HG03432 (cell line): ENCODE results near the gene PIH1D2.
"Not testable (repeated sequence)": the region's sequence is repeated elsewhere in the genome, so short reads cannot be mapped to it uniquely, and the experiment has no call there.

Experiments
- ATAC-seq: cut with Tn5 transposase; IDR thresholded peaks from one replicate; pipeline ENCODE4 v1.9.1; 2021; ENCODE audit warnings: mild to moderate bottlenecking, moderate library complexity; ENCODE audit not compliant: unreplicated experiment

PIH1D2 gene

GRCh38 chr11:112057170-112057569, 16.6 kb downstream of the PIH1D2 start:
- ATAC-seq = no peak

- ATAC-seq = no peak
Measured at GRCh38 chr11:112051768-112052167, 22.0 kb downstream of the PIH1D2 start.

DNA sequence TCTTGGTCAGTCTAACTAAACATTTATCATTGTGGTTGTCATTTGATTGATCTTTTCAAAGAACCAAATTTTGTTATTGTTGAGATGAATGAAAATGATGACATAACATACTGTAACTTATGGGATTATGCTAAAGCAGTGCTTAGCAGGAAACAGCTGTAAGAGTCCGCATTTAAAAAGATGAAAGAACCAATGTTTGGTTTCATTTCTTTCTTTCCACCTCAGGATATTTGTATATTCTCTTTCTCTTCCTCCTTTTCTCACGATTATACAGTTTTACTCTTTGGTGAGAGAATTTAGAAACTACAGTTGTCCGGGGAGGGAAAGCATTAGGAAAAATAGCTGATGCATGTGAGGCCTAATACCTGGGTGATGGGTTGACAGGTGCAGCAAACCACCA, 23.1 kb downstream of the PIH1D2 start:
- ATAC-seq = peak; percentile 81

- no peak for ATAC-seq
Measured at GRCh38 chr11:112049777-112050176, 24.0 kb downstream of the PIH1D2 start.

GRCh38 chr11:112048256-112048655, 25.6 kb downstream of the PIH1D2 start:
- ATAC-seq = not testable (repeated sequence)

GRCh38 chr11:112046647-112047046, 27.2 kb downstream of the PIH1D2 start:
- ATAC-seq = not testable (repeated sequence)

DNA sequence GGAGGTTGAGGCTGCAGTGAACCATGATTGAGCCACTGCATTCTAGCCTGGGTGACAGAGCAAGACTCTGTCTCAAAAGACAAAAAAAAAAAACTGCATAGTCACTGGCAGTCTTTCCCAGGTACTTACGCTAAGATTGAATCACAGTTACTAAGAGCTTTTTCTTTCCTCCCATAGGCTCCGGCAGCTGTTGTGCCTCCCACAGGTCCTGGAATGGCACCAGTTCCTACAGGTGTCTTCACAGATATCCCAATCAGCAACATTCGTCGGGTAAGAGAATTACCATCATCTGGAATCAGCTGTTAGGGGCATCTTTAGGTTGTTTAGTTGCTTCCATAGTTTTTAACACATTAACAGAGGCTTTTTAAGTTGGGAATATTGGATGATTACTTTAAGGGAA, 28.9 kb downstream of the PIH1D2 start:
- ATAC-seq = no peak

- no peak for ATAC-seq
Measured at GRCh38 chr11:112042961-112043304, 30.9 kb downstream of the PIH1D2 start.

DNA sequence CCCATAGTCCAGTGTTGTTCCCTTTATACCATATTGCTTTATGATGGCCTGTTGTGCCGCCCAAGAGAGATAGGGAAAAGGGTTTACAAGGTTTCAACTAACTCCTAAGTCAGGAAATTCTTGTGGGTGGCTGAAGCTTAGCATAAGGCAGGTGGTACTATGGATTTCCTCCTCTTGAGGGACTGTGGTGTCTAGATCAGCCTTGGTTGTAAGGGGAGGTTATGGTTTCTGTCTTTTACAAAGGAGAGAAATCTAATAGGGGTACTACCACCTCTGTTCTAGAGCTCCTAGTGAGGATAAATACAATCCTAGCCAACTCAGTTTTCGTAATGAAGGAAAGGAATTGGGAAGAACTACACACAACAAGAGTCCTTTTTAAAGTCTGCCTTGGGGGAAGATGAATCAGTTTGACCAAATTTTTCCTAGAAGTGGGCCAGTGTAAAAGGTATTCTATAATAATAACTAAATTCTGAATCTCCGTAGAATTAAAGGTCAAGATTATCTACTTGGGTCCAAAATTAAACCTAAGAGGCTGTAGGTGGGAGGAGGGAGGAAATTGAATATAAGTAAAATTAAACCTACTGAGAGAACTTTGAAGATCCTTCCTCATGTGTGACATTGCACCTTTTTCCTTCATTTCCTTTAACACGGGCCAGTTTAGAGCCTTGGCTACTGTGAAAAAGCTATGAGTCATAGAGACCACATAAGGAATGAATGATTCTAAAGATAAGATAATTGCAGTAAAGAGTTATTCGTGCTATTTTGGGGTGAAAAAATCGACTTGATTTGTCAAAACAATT, 31.5 kb downstream of the PIH1D2 start:
- ATAC-seq = no peak

- no peak for ATAC-seq
Measured at GRCh38 chr11:112037527-112037926, 36.3 kb downstream of the PIH1D2 start.

DNA sequence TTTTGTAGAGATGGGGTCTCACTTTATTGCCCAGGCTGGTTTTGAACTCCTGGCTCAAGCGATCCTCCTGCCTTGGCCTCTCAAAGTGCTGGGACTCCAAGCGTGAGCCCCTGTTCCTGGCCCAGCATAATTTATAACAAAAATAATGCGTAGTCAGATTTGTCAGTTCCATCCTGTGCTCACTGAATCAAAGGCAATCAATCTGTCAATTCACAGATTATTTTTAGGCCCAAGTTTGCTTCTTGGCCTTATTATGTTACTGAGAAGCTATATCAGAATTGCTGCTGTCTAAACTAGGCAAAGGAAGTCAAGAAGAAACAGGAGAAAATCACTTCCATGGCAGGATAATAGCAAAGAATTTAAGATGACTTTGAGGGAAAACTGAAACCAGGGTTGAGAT, 39.9 kb downstream of the PIH1D2 start:
- no peak for ATAC-seq

GRCh38 chr11:112029460-112029859, 44.4 kb downstream of the PIH1D2 start:
- ATAC-seq = no peak

- ATAC-seq = not testable (repeated sequence)
Measured at GRCh38 chr11:112026784-112027410, 46.9 kb downstream of the PIH1D2 start.

DNA sequence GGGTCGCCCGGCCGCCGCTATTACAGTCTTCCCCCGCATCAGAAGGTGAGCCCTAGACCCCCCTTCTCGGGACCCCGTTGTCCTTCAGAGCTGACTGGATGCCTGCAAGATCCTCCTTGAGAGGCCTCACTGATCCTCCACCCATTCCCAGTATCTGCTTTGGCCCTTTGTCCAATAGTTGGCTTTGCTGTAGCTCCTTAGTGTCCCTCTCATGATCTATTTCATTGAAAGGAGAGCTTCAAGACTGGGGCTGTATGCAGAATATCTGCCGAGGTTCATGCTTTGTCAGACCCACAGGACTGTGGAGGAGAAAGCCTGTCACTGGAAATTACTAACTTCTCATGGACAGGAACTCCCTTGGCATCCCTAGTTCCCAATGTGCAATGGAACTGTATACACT, 48.1 kb downstream of the PIH1D2 start:
- ATAC-seq = no peak

DNA sequence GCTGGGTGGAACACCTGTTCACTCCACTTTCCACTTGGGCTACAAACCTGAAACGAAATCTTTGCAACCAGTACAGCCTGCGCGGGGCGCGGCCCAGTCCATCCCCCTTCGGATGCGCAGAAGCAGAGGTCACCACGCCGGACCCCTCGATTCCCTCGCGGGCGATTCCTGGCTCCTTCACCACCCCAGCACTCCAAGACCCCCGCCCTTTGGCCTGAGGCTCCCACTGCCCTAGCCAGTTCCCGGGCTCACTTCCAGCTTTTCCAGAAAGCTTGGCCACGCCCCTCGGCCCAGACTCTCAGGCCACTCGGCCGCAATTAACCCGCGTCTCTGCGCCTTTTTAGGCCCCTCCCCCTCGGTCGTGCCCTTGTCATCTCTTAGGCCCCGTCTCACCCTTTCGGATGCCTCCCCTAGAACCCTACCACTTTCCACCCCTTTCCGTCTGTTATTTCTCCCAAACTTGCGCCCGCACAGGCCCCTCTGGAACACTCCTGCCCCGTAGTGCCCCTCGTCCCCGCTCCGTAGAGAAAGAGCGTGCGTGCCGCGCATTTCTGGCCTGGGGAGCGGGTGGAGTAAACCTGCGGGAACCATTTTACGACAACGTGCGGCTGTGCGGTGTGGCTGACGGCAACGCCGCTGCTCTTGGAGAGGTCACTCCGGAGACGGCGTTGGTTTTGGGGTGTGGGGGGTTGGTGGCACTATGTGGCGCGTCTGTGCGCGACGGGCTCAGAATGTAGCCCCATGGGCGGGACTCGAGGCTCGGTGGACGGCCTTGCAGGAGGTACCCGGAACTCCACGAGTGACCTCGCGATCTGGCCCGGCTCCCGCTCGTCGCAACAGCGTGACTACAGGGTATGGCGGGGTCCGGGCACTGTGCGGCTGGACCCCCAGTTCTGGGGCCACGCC, 48.8 kb downstream of the PIH1D2 start, which contains the start of gene DLAT:
DLAT (plus strand) TSS at position 636 of the 906 bp plus-strand sequence; CDS start at position 701, 65 bp downstream.
- ATAC-seq = peak; percentile 85

DNA sequence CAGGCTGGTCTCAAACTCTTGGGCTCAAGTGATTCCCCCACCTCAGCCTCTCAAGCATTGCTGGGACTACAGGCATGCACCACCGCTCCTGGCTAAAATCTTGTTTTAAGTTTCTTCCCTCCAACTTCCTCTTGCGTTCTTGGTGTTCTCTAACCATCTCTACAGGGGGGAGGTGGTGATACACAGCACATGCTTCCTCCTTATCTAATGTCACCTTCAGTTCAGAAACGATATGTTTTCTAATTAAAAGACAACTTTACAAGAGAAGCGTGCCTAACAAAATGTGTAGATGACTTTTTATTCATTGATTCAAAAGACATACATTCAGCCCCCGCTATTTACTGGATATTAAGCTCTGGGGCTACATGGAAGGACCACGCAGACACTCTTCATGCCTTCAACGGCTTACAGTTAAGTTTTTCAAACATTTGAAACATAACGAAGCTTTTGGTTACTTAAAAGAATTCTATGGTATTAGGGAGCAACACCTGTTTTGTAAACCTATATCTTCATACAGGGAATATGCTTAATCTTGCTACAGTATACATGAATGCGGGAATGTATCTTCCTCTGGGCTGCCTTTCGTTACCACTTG, 49.5 kb downstream of the PIH1D2 start:
- peak; percentile 35 for ATAC-seq

DNA sequence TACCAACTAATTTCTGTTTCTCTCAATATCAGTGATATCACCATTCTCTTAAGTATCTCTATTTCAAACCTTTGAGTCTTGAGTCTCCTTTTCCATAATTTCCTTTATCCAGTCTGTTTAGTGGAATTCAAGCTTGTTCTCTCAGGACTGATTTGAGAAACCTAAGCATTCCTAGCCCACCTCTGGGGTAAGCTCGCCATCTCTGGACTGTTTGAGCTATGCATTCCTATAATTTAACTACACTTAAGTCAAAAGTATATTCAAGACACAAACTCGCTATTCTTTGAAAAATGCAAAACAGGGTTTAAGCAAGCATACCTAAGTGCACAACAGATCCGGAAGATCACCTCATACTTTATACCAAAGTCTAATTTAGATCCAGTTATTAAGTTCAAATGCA, 50.7 kb downstream of the PIH1D2 start:
- no peak for ATAC-seq

GRCh38 chr11:112019066-112019465, 54.8 kb downstream of the PIH1D2 start:
- ATAC-seq = no peak
